Measurements from ENCODE around the gene SMYD2.

The SMYD2 gene

GRCh38 chr1:214361636-214362035 is 80.7 kb downstream of the SMYD2 start:
- DNase-seq (ENCODE audit: low spot score) = no peak
- TF ChIP-seq, protein P1, sequence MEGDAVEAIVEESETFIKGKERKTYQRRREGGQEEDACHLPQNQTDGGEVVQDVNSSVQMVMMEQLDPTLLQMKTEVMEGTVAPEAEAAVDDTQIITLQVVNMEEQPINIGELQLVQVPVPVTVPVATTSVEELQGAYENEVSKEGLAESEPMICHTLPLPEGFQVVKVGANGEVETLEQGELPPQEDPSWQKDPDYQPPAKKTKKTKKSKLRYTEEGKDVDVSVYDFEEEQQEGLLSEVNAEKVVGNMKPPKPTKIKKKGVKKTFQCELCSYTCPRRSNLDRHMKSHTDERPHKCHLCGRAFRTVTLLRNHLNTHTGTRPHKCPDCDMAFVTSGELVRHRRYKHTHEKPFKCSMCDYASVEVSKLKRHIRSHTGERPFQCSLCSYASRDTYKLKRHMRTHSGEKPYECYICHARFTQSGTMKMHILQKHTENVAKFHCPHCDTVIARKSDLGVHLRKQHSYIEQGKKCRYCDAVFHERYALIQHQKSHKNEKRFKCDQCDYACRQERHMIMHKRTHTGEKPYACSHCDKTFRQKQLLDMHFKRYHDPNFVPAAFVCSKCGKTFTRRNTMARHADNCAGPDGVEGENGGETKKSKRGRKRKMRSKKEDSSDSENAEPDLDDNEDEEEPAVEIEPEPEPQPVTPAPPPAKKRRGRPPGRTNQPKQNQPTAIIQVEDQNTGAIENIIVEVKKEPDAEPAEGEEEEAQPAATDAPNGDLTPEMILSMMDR (IDR thresholded peaks at IDR 0.05) = no peak
- Histone ChIP-seq H3K27ac (peak overlapping the region; percentile 80 to 93), H3K4me3 (no peak overlapping the region)

DNA sequence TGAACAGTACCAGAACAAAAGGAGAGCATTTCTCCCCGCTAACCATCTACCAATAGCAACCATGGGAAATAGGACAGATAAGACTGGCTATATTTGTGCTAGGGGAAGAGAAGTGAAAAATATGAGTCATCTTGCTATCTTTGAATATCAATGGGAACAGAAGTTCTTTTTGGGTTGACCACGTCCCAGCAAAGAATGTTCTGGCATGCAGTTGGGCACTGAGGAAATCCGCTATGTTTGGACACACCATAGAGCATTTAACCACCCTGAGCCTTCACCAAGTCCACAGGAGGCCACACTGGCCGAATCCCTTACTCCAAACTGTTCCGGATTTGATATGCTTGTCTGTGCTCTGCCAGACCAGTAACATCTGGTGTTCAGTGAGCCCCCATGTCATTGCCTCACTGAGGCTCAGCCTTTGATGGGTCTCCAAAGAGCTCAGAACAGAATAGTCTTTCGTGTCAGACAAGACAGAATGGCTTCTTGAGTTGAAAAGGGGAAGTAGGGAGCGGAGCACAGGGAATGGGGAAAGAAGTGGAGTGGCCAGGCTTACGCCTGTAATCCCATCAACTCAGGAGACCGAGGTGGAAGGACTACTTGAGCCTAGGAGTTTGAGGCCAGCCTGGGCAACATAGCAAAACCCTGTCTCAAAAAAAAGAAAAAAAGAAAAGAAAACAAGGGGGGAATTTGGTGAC is 81.4 kb downstream of the SMYD2 start:
- DNase-seq (ENCODE audit: low spot score) = peak; percentile 86

DNA sequence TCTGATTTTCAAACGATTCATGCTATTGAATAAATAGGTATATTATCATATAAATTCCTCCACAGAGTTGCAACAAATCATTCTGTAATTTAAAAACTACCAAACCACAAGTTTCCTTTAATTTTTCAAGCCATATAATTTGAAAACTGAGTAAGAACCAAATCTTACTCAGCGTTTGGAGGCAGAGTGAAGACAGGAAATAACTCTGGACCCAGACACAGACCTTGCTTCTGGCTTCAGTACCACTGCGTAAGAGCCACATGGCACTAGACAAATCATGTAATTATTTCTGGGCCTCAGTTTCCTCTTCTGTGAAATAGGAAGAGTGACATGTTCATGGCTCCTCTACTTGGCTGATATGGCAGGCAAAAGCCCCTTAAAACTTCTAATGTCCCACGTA is 82.4 kb downstream of the SMYD2 start:
- no peak overlapping the region for H3K4me3 ChIP-seq
- H3K27ac ChIP-seq = peak overlapping the region in 1 of 2 donors; percentile 93
- TF ChIP-seq, protein P1 (IDR thresholded peaks at IDR 0.05) = no peak
- no peak for DNase-seq (ENCODE audit: low spot score)

More for the DNA sequence above, 81.4 kb downstream of the SMYD2 start:
- TF ChIP-seq, protein P1 (IDR thresholded peaks at IDR 0.05) = no peak
- Histone ChIP-seq H3K27ac (peak overlapping the region; percentile 80 to 93), H3K4me3 (peak overlapping the region; percentile 22)

DNA sequence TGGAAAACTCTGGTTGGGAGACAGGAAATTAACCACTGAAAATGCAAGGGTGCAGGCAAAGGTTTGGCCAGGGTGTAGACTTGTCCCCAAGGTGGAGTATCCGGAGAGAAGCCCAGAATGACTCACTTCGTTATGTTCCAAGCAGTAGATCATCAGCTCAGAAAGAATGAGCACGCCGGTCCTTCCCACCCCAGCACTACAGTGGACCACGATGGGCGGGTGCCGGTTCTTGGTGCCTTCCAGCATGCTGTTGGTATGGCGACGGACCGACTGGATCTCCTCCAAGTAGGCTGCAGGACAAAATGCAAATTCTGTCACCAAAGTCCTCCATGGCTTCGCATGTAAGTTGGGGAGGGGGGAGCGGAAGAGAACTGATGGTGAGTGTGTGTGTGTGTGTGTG is 83.4 kb downstream of the SMYD2 start:
- H3K27ac ChIP-seq = peak overlapping the region in 1 of 2 donors; percentile 93
- no peak for DNase-seq (ENCODE audit: low spot score)
- TF ChIP-seq, protein P1 (IDR thresholded peaks at IDR 0.05) = no peak
- no peak overlapping the region for H3K4me3 ChIP-seq

GRCh38 chr1:214364786-214365295 is 83.9 kb downstream of the SMYD2 start:
- no peak overlapping the region for H3K4me3 ChIP-seq
- TF ChIP-seq, protein P1 (IDR thresholded peaks at IDR 0.05) = no peak
- DNase-seq (ENCODE audit: low spot score) = no peak
- no peak overlapping the region for H3K27ac ChIP-seq

- TF ChIP-seq, protein P1 (IDR thresholded peaks at IDR 0.05) = no peak
- Histone ChIP-seq H3K27ac (no peak overlapping the region), H3K4me3 (no peak overlapping the region)
- no peak for DNase-seq (ENCODE audit: low spot score)
Measured at GRCh38 chr1:214367841-214368240, 86.9 kb downstream of the SMYD2 start.

DNA sequence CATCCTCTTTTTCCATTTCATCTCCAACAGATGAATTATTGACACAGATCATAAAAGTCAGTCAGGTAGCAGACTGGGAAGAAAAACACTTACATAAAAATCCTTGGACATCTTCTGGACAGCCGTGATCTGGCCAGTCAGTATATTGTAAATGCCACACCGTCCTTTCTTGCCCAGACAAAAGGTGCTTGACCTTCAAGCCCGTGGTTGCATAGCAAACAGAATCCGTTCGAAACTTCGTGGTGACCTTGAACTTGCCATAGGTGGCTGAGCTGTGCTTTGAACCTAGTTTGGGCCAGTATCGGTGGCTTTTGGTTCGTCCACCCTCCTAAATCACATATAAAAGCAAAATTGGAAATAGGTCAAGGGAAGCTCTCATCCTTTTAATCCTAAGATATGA is 88.4 kb downstream of the SMYD2 start:
- DNase-seq (ENCODE audit: low spot score) = no peak
- Histone ChIP-seq H3K27ac (no peak overlapping the region), H3K4me3 (no peak overlapping the region)
- TF ChIP-seq, protein P1 (IDR thresholded peaks at IDR 0.05) = no peak

Data from coronary artery (tissue), 2 donors.